Testis (tissue), 3 donors: ENCODE results near the gene IGSF8. TPM values are rescaled to one million over a fixed set of nuclear protein-coding genes. Genes with fewer than 3 reads are reported as not detected.

ENCODE experiments used
- DNase-seq: peaks from one replicate; pipeline ENCODE4 v3.0.0-alpha.2; 2019
- H3K27ac ChIP-seq, 2 donors: fragments of 200-600 bp; sonication (generic); one replicate each; pipeline ENCODE4 v1.5.1; 2019
- H3K27me3 ChIP-seq: fragments of 200-600 bp; sonication (generic); one replicate; pipeline ENCODE4 v1.5.1; 2019
- H3K36me3 ChIP-seq: fragments of 200-600 bp; sonication (generic); one replicate; pipeline ENCODE4 v1.5.1; 2017; ENCODE audit warnings: low read depth; ENCODE audit errors: missing control alignments
- H3K4me1 ChIP-seq: fragments of 200-600 bp; sonication (generic); one replicate; pipeline ENCODE4 v1.5.1; 2019
- H3K4me3 ChIP-seq, 2 donors: fragments of 200-600 bp; sonication (generic); one replicate each; pipeline ENCODE4 v1.5.1; 2017 to 2019
- H3K9me3 ChIP-seq: fragments of 200-600 bp; sonication (generic); one replicate; pipeline ENCODE4 v1.5.1; 2017
- CTCF ChIP-seq, 3 experiments: fragments of 450-650 bp in 2 of 3; fragments of 200-600 bp in 1 of 3; sonication (generic) in 1 of 3; IDR thresholded peaks; one replicate each; pipeline ENCODE4 v1.5.1; 2016 to 2019; ENCODE audit warnings: antibody characterized with exemption in 3 of 3, mild to moderate bottlenecking in 2 of 3, moderate library complexity in 1 of 3
- POLR2A ChIP-seq: fragments of 450-650 bp; IDR thresholded peaks from one replicate; pipeline ENCODE4 v1.6.1; 2017; ENCODE audit warnings: antibody characterized with exemption, mild to moderate bottlenecking, moderate library complexity
- WGBS, 2 donors: methylation state at CpG; one replicate each; pipeline ENCODE4 v1.1.5; 2018; 5-methylcytosine and 5-hydroxymethylcytosine counted together
- intact Hi-C: fragments of 100-400 bp; cut with DNase I; formaldehyde crosslinking; loops from one replicate; pipeline ENCODE4 v1.15.1; 2023; ENCODE audit warnings: low total_unique reads
- polyA plus RNA-seq: library from polyadenylated mRNA; stranded (reverse); fragments of 350-450 nt; fragmentation: Illumina TruSeq; extraction: RNeasy Lipid Tissue Mini Kit (QIAGEN cat#74804); gene quantifications from one replicate; pipeline ENCODE4 v1.2.3, GENCODE V29; 2014; ENCODE audit warnings: low read depth, low replicate concordance; ENCODE audit not compliant: insufficient read depth
- total RNA-seq, 2 donors: library from RNA; depleted of rRNA; stranded (reverse); fragments of >200 nt; gene quantifications; one replicate each; pipeline ENCODE4 v1.2.3, GENCODE V29; 2016

The IGSF8 gene
- total and polyA plus RNA-seq, 3 donors from 2014 or later = 79.8 to 119 (median 104) TPM

GRCh38 chr1:160045653-160046052 is 52.8 kb downstream of the IGSF8 start:
- Histone ChIP-seq H3K4me1 (peaks cover 13% of the 10 kb centered on the region), H3K4me3 (no peak overlapping the region), H3K9me3 (no peaks in the 10 kb centered on the region), H3K27me3 (no peaks in the 10 kb centered on the region), H3K27ac (no peak overlapping the region), H3K36me3 (no peaks in the 10 kb centered on the region)
- TF ChIP-seq POLR2A (no peak), CTCF (IDR thresholded peaks at IDR 0.05) (no peak)
- WGBS, 2 donors = 66 to 67% methylated on average over 2 of the region's 2 CpGs
- no peak for DNase-seq
- intact Hi-C loops = no loop called here

GRCh38 chr1:160043543-160043942 is 54.9 kb downstream of the IGSF8 start:
- TF ChIP-seq CTCF (IDR thresholded peaks at IDR 0.05) (no peak), POLR2A (no peak)
- Histone ChIP-seq H3K27ac (no peak overlapping the region), H3K36me3 (no peaks in the 10 kb centered on the region), H3K4me1 (peaks cover 13% of the 10 kb centered on the region), H3K4me3 (no peak overlapping the region), H3K27me3 (no peaks in the 10 kb centered on the region), H3K9me3 (no peaks in the 10 kb centered on the region)
- no peak for DNase-seq
- intact Hi-C loops = no loop called here

Other genes with a start within 250 kb of the IGSF8 start
- under 1 TPM; 0.43 to 0.55 TPM for gene VSIG8, start 236.0 kb downstream of the IGSF8 start, total RNA-seq
- gene VSIG8, start 236.0 kb downstream of the IGSF8 start, polyA plus RNA-seq = not detected
- gene CFAP45, start 198.5 kb downstream of the IGSF8 start, total RNA-seq = 10 to 100 TPM; 13.0 to 30.4 TPM
- 59.6 TPM for gene CFAP45, start 198.5 kb downstream of the IGSF8 start, polyA plus RNA-seq
- gene TAGLN2, start 173.1 kb downstream of the IGSF8 start, total RNA-seq = 100 to 1,000 TPM; 204 to 389 TPM
- gene TAGLN2, start 173.1 kb downstream of the IGSF8 start, polyA plus RNA-seq = 305 TPM
- gene IGSF9, start 153.0 kb downstream of the IGSF8 start, total RNA-seq = 10 to 100 TPM in 1 of 2 donors, 1 to 10 TPM in 1; 4.8 to 10.2 TPM
- 7.9 TPM for gene IGSF9, start 153.0 kb downstream of the IGSF8 start, polyA plus RNA-seq
- gene SLAMF9, start 144.4 kb downstream of the IGSF8 start, total RNA-seq = 1 to 10 TPM in 1 of 2 donors, not detected in 1; 2.0 TPM
- 0.74 TPM for gene SLAMF9, start 144.4 kb downstream of the IGSF8 start, polyA plus RNA-seq
- 1 to 10 TPM; 5.1 to 6.5 TPM for gene PIGM, start 66.6 kb downstream of the IGSF8 start, total RNA-seq
- 9.1 TPM for gene PIGM, start 66.6 kb downstream of the IGSF8 start, polyA plus RNA-seq
- 1 to 10 TPM in 1 of 2 donors, under 1 TPM in 1; 0.79 to 1.5 TPM for gene KCNJ10, start 28.5 kb downstream of the IGSF8 start, total RNA-seq
- 1.9 TPM for gene KCNJ10, start 28.5 kb downstream of the IGSF8 start, polyA plus RNA-seq
- gene KCNJ9, start 17.1 kb downstream of the IGSF8 start, total RNA-seq = under 1 TPM; 0.55 to 0.68 TPM
- 0.37 TPM for gene KCNJ9, start 17.1 kb downstream of the IGSF8 start, polyA plus RNA-seq
- gene ATP1A2, start 17.1 kb upstream of the IGSF8 start, total RNA-seq = 10 to 100 TPM; 14.2 to 27.9 TPM
- 13.2 TPM for gene ATP1A2, start 17.1 kb upstream of the IGSF8 start, polyA plus RNA-seq
- gene ATP1A4, start 53.0 kb upstream of the IGSF8 start, total RNA-seq = 10 to 100 TPM; 13.3 to 23.0 TPM
- 38.6 TPM for gene ATP1A4, start 53.0 kb upstream of the IGSF8 start, polyA plus RNA-seq
- gene CASQ1, start 92.0 kb upstream of the IGSF8 start, total RNA-seq = 1 to 10 TPM; 3.4 to 5.6 TPM
- 10.2 TPM for gene CASQ1, start 92.0 kb upstream of the IGSF8 start, polyA plus RNA-seq
- 100 to 1,000 TPM; 168 to 229 TPM for gene PEA15, start 106.8 kb upstream of the IGSF8 start, total RNA-seq
- gene PEA15, start 106.8 kb upstream of the IGSF8 start, polyA plus RNA-seq = 421 TPM
- gene DCAF8, start 163.9 kb upstream of the IGSF8 start, total RNA-seq = 100 to 1,000 TPM; 233 to 240 TPM
- gene DCAF8, start 163.9 kb upstream of the IGSF8 start, polyA plus RNA-seq = 127 TPM
- gene PEX19, start 186.5 kb upstream of the IGSF8 start, total RNA-seq = 10 to 100 TPM; 48.5 to 56.6 TPM
- 63.5 TPM for gene PEX19, start 186.5 kb upstream of the IGSF8 start, polyA plus RNA-seq
- gene COPA, start 244.6 kb upstream of the IGSF8 start, total RNA-seq = 100 to 1,000 TPM; 114 to 123 TPM
- gene COPA, start 244.6 kb upstream of the IGSF8 start, polyA plus RNA-seq = 88.9 TPM
- 100 to 1,000 TPM; 109 to 112 TPM for gene NCSTN, start 244.8 kb upstream of the IGSF8 start, total RNA-seq
- gene NCSTN, start 244.8 kb upstream of the IGSF8 start, polyA plus RNA-seq = 115 TPM